ENCODE measurements around the gene ZACN.

DNA sequence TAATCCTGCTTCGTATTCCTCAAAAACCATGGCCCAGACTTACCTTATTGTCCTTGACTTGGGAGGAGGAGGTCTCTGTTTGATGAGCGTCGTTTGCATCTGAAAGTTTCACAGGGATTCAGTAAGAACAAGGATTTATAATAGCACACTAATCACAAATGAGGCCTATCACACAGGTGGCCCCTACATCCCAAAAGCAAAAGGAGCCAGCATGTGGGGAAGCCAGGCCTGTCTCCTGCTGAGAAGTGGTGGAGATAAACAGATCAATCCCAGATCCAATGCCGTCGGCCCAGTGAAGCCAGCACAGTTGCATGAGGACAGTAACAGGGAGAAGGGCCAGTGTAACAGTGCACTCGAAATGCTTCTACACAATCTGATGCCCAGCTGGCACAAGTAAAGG is 38.6 kb upstream of the ZACN start:
- no peak for TF ChIP-seq POLR2A (IDR thresholded peaks at IDR 0.05)
- TF ChIP-seq, protein P1, sequence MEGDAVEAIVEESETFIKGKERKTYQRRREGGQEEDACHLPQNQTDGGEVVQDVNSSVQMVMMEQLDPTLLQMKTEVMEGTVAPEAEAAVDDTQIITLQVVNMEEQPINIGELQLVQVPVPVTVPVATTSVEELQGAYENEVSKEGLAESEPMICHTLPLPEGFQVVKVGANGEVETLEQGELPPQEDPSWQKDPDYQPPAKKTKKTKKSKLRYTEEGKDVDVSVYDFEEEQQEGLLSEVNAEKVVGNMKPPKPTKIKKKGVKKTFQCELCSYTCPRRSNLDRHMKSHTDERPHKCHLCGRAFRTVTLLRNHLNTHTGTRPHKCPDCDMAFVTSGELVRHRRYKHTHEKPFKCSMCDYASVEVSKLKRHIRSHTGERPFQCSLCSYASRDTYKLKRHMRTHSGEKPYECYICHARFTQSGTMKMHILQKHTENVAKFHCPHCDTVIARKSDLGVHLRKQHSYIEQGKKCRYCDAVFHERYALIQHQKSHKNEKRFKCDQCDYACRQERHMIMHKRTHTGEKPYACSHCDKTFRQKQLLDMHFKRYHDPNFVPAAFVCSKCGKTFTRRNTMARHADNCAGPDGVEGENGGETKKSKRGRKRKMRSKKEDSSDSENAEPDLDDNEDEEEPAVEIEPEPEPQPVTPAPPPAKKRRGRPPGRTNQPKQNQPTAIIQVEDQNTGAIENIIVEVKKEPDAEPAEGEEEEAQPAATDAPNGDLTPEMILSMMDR (IDR thresholded peaks at IDR 0.05): no peak

All from vagina (tissue), 2 donors.